ENCODE data around the gene TCP10L.

Gene TCP10L

DNA sequence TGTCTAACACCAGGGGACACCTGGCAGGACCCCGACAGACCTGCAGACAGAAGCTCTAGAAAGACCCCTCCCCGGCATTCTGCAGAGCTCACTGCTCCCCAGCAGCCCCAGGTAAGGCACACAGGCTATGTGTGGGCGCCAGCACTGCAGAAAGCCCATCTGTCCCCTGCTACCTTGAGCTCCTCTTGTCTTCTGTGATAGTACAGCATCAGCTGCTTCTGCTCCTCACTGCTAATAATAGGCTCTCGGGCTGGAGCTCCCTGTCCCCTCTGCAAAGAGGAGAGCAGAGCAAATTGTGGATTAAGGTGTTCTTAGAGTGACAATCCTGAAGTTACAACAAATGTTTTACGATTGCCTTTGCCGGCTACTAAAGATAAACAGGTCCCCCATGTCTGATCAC lies 16.8 kb upstream of the TCP10L start:
- in situ Hi-C loops (cut with HindIII; ENCODE audit: low pct_unique_long_range_greater_than_20kb, low sequenced_read_pairs), result no loop called here
- no peak for TF ChIP-seq JUND (IDR thresholded peaks at IDR 0.05; ENCODE audit: low read depth)
- DNase-seq (ENCODE audit: low read depth in 1 of 2, low spot score in 1 of 2), result no peak

DNA sequence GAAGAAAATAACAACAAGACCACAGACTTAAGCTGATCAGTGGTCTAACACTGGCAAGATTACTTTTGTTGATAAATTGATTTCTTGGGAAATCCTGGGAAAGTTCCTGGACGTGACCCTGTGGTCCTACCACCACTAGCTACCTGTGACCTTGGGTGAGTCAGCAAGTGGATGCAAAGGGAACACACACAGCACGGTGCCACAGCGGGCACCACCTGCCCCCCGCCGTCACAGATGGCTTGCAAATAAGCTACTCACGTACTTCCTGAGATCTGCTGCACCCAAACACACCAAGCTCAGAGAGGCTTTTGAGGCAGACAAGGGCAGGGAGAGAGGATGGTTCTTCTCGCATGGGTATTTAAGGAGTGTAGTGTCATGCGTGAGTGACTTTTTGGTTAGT lies 14.2 kb upstream of the TCP10L start:
- in situ Hi-C loops (cut with HindIII; ENCODE audit: low pct_unique_long_range_greater_than_20kb, low sequenced_read_pairs), result no loop called here

DNA sequence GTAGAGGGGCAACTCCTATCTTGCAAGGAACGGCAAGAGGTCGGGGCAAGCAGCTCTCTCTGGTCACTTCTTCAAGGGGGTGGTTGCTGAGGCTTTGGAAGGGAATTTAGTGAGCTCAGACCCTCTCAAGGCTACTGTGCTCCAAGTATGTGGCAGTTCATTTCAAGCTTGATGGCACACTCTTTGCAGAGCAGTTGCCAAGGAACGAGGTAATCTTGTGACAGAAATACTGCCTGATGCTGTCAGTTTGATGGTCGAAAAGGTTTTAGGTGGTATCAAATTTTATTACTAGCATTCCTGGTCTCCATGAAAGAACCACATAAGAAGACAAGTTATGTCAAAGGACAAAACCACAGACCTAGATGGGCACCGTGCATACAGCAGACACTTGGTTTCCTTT lies 13.8 kb upstream of the TCP10L start:
- DNase-seq (ENCODE audit: low read depth in 1 of 2, low spot score in 1 of 2), result no peak
- no peak for TF ChIP-seq JUND (IDR thresholded peaks at IDR 0.05; ENCODE audit: low read depth)
- in situ Hi-C loops (cut with HindIII; ENCODE audit: low pct_unique_long_range_greater_than_20kb, low sequenced_read_pairs), result no loop called here

More for the DNA sequence above, 14.2 kb upstream of the TCP10L start:
- no peak for TF ChIP-seq JUND (IDR thresholded peaks at IDR 0.05; ENCODE audit: low read depth)
- DNase-seq (ENCODE audit: low read depth in 1 of 2, low spot score in 1 of 2), result no peak

DNA sequence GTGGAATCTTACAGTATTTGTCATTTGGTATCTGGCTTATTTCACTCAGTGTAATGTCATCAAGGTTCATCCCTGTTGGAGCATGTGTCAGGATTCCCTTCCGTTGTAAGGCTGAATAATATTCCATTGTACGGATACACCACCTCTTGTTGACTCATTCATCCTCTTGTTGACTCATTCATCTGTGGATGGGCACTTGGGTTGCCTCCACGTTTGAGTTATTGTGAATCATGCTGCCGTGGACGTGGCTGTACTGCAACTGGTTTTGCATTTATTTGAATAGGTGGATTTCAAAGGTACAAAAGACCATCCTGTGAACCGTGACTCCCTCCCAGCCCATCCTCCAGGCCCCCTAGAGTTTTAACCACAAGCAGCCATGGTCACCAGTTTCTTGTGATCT lies 11.9 kb upstream of the TCP10L start:
- in situ Hi-C loops (cut with HindIII; ENCODE audit: low pct_unique_long_range_greater_than_20kb, low sequenced_read_pairs), result no loop called here
- no peak for TF ChIP-seq JUND (IDR thresholded peaks at IDR 0.05; ENCODE audit: low read depth)
- DNase-seq (ENCODE audit: low read depth in 1 of 2, low spot score in 1 of 2), result no peak

DNA sequence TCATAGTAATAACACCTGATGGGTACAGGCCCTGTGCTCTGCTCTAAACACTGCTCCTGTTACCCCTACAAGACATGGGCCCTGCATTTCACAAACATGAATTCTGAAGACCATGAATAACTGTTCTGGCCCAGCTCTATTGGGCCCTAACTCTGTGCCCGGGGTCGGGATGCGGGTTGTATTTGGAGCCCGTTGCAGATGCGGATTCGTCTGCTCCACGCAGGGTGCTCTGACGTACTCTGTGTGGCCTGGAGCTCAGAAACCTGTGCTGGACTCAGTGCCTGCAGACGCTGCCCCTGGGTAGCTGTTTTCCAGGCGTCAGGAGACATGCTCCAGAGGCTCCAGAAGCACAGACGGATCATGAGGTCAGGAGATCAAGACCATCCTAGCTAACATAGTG lies 10.1 kb upstream of the TCP10L start:
- DNase-seq (ENCODE audit: low read depth in 1 of 2, low spot score in 1 of 2), result no peak
- TF ChIP-seq JUND (IDR thresholded peaks at IDR 0.05; ENCODE audit: low read depth), result no peak
- in situ Hi-C loops (cut with HindIII; ENCODE audit: low pct_unique_long_range_greater_than_20kb, low sequenced_read_pairs), result no loop called here

DNA sequence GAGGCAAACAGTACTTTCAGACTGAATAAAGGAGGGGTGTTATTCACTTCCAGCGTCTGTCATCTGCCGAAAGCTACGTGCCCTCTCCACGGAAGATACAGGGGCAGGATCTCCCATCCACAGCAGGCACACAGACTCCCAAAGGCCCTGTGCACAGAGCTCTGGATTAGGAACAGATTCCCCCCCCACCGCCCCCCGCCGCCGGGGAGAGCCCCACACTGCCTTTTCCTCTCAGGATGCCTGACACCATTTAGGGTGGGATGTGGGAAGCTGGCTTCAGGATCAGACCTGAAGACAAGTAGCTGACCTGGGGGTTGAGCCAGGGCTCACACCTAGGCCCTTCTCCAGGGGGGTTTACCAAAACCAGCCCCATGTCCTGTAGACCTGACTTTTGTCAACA lies 8.4 kb upstream of the TCP10L start:
- in situ Hi-C loops (cut with HindIII; ENCODE audit: low pct_unique_long_range_greater_than_20kb, low sequenced_read_pairs), result no loop called here
- DNase-seq (ENCODE audit: low read depth in 1 of 2, low spot score in 1 of 2), result no peak
- TF ChIP-seq JUND (IDR thresholded peaks at IDR 0.05; ENCODE audit: low read depth), result no peak

DNA sequence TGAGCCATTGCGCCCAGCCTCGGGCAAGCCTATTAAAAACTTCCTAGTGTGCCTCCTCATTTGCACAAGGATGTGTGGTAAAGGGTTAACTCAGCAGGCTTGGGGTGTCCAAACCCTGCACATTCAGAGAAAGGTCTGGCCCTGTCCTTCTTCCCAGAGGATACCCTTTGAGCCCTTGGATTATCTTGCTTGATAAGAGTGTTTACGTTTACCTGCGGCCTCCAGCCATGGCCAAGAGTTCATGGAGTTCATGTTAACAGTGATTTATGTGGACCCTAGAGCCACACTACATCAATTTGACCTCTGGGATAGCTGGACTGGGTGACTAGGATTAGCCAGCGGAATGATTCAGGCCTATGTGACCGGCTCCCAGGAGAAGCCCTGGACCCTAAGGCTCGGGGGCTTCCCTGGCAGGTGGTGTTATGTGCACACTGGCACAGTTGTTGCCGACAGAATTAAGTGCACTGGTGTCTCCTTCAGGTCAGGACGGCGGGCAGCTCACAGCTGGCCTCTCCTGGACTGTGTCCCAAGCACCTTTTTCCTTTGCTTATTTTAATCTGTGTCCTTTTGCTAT lies 7.7 kb upstream of the TCP10L start:
- no peak for TF ChIP-seq JUND (IDR thresholded peaks at IDR 0.05; ENCODE audit: low read depth)
- in situ Hi-C loops (cut with HindIII; ENCODE audit: low pct_unique_long_range_greater_than_20kb, low sequenced_read_pairs), result no loop called here
- no peak for DNase-seq (ENCODE audit: low read depth in 1 of 2, low spot score in 1 of 2)

DNA sequence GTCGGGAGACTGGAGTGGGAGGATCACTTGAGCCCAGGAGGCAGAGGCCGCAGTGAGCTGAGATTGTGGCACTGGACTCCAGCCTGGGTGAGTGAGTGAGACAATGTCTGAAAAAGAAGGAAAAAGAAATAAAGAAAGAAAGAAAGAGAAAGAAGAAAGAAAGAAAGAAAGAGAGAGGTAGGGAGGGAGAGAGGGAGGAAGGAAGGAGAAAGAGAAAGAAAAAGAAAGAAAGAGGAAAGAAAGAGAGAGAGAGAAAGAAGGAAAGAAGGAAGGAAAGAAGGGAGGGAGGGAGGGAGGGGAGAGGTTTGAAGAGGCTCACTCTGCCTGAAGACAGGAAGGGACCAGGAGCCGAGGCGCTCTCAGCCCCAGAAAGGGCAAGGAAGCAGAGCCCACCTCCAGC lies 4.8 kb upstream of the TCP10L start:
- DNase-seq (ENCODE audit: low read depth in 1 of 2, low spot score in 1 of 2), result no peak
- in situ Hi-C loops (cut with HindIII; ENCODE audit: low pct_unique_long_range_greater_than_20kb, low sequenced_read_pairs), result no loop called here
- no peak for TF ChIP-seq JUND (IDR thresholded peaks at IDR 0.05; ENCODE audit: low read depth)

DNA sequence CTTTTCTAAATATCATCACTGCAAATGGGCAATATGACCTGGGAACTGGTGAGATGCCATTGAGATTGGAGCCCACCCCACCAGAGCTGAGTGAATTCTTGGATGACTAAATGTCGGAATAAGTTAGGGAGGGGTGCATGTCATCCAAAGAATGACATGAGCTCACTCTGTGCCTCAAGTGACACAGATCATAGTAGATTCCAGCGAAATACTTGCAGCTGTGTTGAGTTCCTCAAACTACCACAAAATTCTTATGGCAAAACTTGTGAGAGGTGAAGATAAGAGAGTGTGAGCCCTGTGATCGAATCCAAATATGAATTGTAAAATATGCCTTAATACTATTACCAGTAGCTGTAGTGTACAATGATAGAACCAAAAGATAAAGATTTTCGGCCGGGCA lies 2.3 kb upstream of the TCP10L start:
- in situ Hi-C loops (cut with HindIII; ENCODE audit: low pct_unique_long_range_greater_than_20kb, low sequenced_read_pairs), result no loop called here
- no peak for DNase-seq (ENCODE audit: low read depth in 1 of 2, low spot score in 1 of 2)
- TF ChIP-seq JUND (IDR thresholded peaks at IDR 0.05; ENCODE audit: low read depth), result no peak

DNA sequence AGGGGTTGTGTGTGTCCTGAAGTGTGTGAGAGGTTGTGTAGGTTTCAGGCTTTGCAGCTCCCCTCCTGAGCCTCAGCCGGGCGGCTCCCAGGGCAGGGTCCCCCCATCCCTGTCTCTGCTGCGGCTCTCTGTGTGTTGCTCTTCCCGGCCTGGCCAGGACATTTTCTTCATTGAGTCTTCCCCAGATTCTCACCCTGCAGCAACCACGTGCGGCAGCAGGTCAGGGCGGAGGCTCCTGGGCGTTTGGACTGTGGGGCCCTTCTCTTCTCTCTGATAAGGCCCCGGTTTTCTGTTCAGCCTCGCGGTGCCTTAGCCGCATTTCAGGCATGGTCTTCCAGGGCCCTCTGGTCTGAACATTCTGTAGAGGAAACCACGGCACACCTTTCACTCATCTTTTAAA lies 1.8 kb upstream of the TCP10L start:
- in situ Hi-C loops (cut with HindIII; ENCODE audit: low pct_unique_long_range_greater_than_20kb, low sequenced_read_pairs), result no loop called here
- no peak for DNase-seq (ENCODE audit: low read depth in 1 of 2, low spot score in 1 of 2)
- no peak for TF ChIP-seq JUND (IDR thresholded peaks at IDR 0.05; ENCODE audit: low read depth)

DNA sequence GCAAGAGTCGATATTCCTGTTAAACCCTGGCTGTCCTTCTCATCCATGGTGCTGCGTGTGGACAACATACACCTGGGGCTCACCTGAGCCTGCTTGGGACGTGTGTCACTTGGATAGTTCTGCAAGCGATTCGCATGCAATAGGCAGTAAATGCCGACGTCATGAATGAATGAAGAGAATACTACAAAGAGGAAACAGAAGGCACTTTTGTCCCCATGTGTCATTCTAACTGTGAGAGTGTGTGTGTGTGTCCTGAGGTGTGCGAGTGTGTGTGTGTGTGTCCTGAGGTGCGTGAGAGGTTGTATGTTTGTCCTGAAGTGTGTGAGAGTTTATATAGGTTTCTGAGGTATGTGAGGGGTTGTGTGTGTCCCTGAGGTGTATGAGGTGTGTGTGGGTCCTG lies 647 bp upstream of the TCP10L start:
- no peak for DNase-seq (ENCODE audit: low read depth in 1 of 2, low spot score in 1 of 2)
- in situ Hi-C loops (cut with HindIII; ENCODE audit: low pct_unique_long_range_greater_than_20kb, low sequenced_read_pairs), result no loop called here
- TF ChIP-seq JUND (IDR thresholded peaks at IDR 0.05; ENCODE audit: low read depth), result no peak

DNA sequence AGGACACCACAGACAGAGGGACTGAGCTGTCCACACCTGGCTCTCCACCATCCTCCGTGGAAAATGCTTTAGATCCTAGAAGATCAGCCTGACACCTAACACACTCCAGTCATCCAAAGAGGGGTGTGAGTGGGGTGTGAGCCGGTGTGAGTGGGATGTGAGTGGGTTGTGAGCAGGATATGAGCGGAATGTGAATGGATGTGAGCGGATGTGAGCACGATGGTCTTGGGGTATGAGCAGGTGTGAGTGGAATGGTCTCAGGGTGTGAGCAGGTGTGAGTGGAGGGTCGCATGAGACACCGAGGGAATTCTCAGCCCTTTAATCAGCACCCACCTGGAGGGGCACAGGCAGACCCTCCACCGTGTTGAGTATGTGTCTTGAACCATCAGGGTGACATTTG lies 851 bp downstream of the TCP10L start:
- DNase-seq (ENCODE audit: low read depth in 1 of 2, low spot score in 1 of 2), result no peak
- no peak for TF ChIP-seq JUND (IDR thresholded peaks at IDR 0.05; ENCODE audit: low read depth)
- in situ Hi-C loops (cut with HindIII; ENCODE audit: low pct_unique_long_range_greater_than_20kb, low sequenced_read_pairs), result no loop called here

DNA sequence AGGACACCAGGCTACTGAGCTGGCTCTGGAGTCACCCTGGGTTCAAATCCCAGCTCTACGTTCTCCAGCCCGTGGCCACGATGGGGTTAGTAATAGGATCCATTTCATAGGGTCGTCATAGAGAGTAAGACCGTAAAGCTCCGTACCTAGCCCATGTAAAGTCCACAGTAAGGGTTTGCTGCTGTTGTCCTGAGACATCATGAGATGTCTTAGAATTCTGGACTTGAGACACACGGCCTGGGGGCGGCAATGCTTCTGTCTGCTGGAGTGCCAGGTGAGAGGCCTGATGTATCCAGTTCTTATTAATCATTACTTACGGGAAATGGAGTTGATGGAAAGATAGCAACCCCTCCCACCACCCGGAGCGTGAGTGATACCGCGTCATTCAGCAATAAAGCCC lies 3.6 kb downstream of the TCP10L start:
- no peak for TF ChIP-seq JUND (IDR thresholded peaks at IDR 0.05; ENCODE audit: low read depth)
- no peak for DNase-seq (ENCODE audit: low read depth in 1 of 2, low spot score in 1 of 2)
- in situ Hi-C loops (cut with HindIII; ENCODE audit: low pct_unique_long_range_greater_than_20kb, low sequenced_read_pairs), result no loop called here

DNA sequence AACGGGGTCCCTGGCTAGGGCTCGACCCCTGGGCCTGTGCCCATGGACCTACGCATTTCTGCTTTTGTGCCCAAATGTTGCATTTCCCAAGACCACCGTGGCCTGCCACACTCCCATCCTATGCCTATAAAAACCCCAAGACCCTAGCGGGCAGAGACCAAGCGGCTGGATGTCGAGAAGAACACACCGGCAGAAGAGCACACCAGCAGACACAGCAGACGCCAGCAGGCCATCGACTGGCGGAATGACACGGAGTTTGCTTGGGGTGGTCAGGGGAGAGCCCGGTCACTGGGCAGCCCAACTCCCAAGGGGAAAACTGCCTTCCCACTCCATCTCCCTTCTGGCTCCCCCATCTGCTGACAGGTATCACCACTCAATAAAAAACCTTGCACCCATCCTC lies 4.4 kb downstream of the TCP10L start:
- DNase-seq (ENCODE audit: low read depth in 1 of 2, low spot score in 1 of 2), result no peak
- in situ Hi-C loops (cut with HindIII; ENCODE audit: low pct_unique_long_range_greater_than_20kb, low sequenced_read_pairs), result no loop called here
- TF ChIP-seq JUND (IDR thresholded peaks at IDR 0.05; ENCODE audit: low read depth), result no peak
